GM12878 (cell line): Measurements from ENCODE around the gene BIK. TPM values are rescaled to one million over a fixed set of nuclear protein-coding genes. Genes with fewer than 3 reads are reported as not detected.

Experiments
- ATAC-seq: fragments of 200-7000 bp; cut with Tn5 transposase; 3 replicates; pipeline ENCODE4 v1.9.1; 2020; ENCODE audit warnings: mild to moderate bottlenecking, moderate library complexity
- BruUV-seq: library from RNA; stranded (reverse); fragments of 400-500 nt; replicated peaks from 2 replicates; lab custom pipeline; 2021; lab: Mats Ljungman, UMichigan
- CTCF ChIA-PET: fragments of 300-600 bp; sonication (Branson Sonifier 250); formaldehyde crosslinking; extraction: SDS; loops from one replicate; lab custom pipeline; 2021; ENCODE audit warnings: inconsistent platforms; lab: Yijun Ruan, JAX
- POLR2A ChIA-PET: fragments of 350-600 bp; formaldehyde crosslinking; extraction: SDS; loops from one replicate; lab custom pipeline; 2021; ENCODE audit warnings: inconsistent platforms; lab: Charles Lee
- RAD21 ChIA-PET: fragments of 300-600 bp; sonication (Branson Sonifier 250); formaldehyde crosslinking; loops from one replicate; lab custom pipeline; 2023; ENCODE audit warnings: antibody characterized with exemption; ENCODE audit not compliant: unreplicated experiment; lab: Charles Lee
- SMC1A ChIA-PET: fragments of 300-600 bp; sonication (Branson Sonifier 250); formaldehyde crosslinking; loops from one replicate; lab custom pipeline; 2023; ENCODE audit not compliant: unreplicated experiment, uncharacterized antibody; lab: Charles Lee
- DNase-seq: peaks from one replicate; pipeline ENCODE4 v3.0.0-alpha.2; 2011; ENCODE audit warnings: low read depth, low spot score
- FAIRE-seq: peaks from 3 replicates; lab custom pipeline; 2011; peaks lifted over from hg19 to GRCh38; lab: Jason Lieb, UNC
- H2AFZ ChIP-seq: 2 replicates; pipeline ENCODE4 v1.6.0; 2011; ENCODE audit warnings: low read depth, low read length, control low read depth; ENCODE audit not compliant: control insufficient read depth
- H3K27ac ChIP-seq: 2 replicates; pipeline ENCODE4 v1.5.1; 2011; ENCODE audit warnings: control low read depth; ENCODE audit not compliant: control insufficient read depth, insufficient read depth
- H3K27me3 ChIP-seq, 2 experiments: replicated peaks in 1 of 2; 2 replicates each; pipeline versions ENCODE4 v1.6.0 to v1.6.1; 2011; ENCODE audit warnings: low read length in 1 of 2; ENCODE audit not compliant: control insufficient read depth in 2 of 2, insufficient read depth in 2 of 2
- H3K36me3 ChIP-seq, 2 experiments: 2 replicates each; pipeline ENCODE4 v1.5.1; 2011; ENCODE audit warnings: low read length in 1 of 2; ENCODE audit not compliant: control insufficient read depth in 2 of 2, insufficient read depth in 2 of 2
- H3K4me1 ChIP-seq: 2 replicates; pipeline ENCODE4 v1.6.1; 2011; ENCODE audit warnings: mild to moderate bottlenecking, low read length, moderate library complexity, mixed read lengths; ENCODE audit not compliant: control insufficient read depth, insufficient read depth
- H3K4me2 ChIP-seq: 2 replicates; pipeline ENCODE4 v1.6.0; 2011; ENCODE audit warnings: control low read depth; ENCODE audit not compliant: control insufficient read depth, insufficient read depth
- H3K4me3 ChIP-seq: fragments of 200-600 bp; sonication (generic); 2 replicates; pipeline ENCODE4 v1.5.1; 2016
- H3K79me2 ChIP-seq: 2 replicates; pipeline ENCODE4 v1.6.0; 2011; ENCODE audit warnings: low read length; ENCODE audit not compliant: control insufficient read depth, insufficient read depth
- H3K9ac ChIP-seq: 2 replicates; pipeline ENCODE4 v1.8.0; 2011; ENCODE audit warnings: low read length, control low read depth, mixed read lengths; ENCODE audit not compliant: control insufficient read depth, insufficient read depth
- H3K9me3 ChIP-seq: replicated peaks from 3 replicates; pipeline ENCODE4 v1.5.1; 2011; ENCODE audit warnings: mild to moderate bottlenecking, low read length; ENCODE audit not compliant: control insufficient read depth, insufficient read depth
- H4K20me1 ChIP-seq: 2 replicates; pipeline ENCODE4 v1.6.0; 2011; ENCODE audit not compliant: control insufficient read depth, insufficient read depth
- ATF7 ChIP-seq: fragments of 450-650 bp; IDR thresholded peaks from 2 replicates; pipeline ENCODE4 v1.6.1; 2016; ENCODE audit warnings: low read depth, mild to moderate bottlenecking
- CEBPZ ChIP-seq: fragments of 150-350 bp; IDR thresholded peaks from 2 replicates; pipeline ENCODE4 v1.6.1; 2016; ENCODE audit warnings: low read depth, low read length
- CREB1 ChIP-seq: IDR thresholded peaks from 2 replicates; pipeline ENCODE4 v1.6.1; 2012; ENCODE audit warnings: low read depth, mild to moderate bottlenecking, inconsistent platforms
- CREM ChIP-seq: IDR thresholded peaks from 2 replicates; pipeline ENCODE4 v1.6.1; 2014; ENCODE audit warnings: antibody characterized with exemption, low read depth
- EED ChIP-seq: sonication (generic); IDR thresholded peaks from 2 replicates; pipeline ENCODE4 v1.6.1; 2016; ENCODE audit warnings: antibody characterized with exemption, low read depth
- EGR1 ChIP-seq, 2 experiments: IDR thresholded peaks; 1 replicate in 1 of 2; 2 replicates in 1 of 2; pipeline ENCODE4 v1.6.1; 2011 to 2012; ENCODE audit warnings: low read depth in 2 of 2, low read length in 2 of 2, borderline replicate concordance in 1 of 2, mild to moderate bottlenecking in 1 of 2, moderate library complexity in 1 of 2
- ETV6 ChIP-seq, 2 experiments: fragments of 450-650 bp in 1 of 2; IDR thresholded peaks in 1 of 2; conservative IDR thresholded peaks in 1 of 2; 2 replicates each; pipeline ENCODE4 v1.6.1; 2014; ENCODE audit warnings: antibody characterized with exemption in 1 of 2, borderline replicate concordance in 1 of 2, low read depth in 1 of 2, mild to moderate bottlenecking in 1 of 2, moderate library complexity in 1 of 2
- GABPA ChIP-seq: IDR thresholded peaks from 2 replicates; pipeline ENCODE4 v1.6.1; 2014; ENCODE audit warnings: antibody characterized with exemption, low read depth, mild to moderate bottlenecking, inconsistent platforms
- IKZF2 ChIP-seq, 2 experiments: fragments of 450-650 bp; IDR thresholded peaks; 2 replicates each; pipeline ENCODE4 v1.6.1; 2017; ENCODE audit warnings: mild to moderate bottlenecking in 2 of 2, moderate library complexity in 2 of 2
- KDM1A ChIP-seq: fragments of 200-600 bp; sonication (generic); IDR thresholded peaks from 2 replicates; pipeline ENCODE4 v1.6.1; 2016; ENCODE audit warnings: borderline replicate concordance
- LARP7 ChIP-seq: fragments of 450-650 bp; IDR thresholded peaks from 2 replicates; pipeline ENCODE4 v1.6.1; 2017; ENCODE audit warnings: mild to moderate bottlenecking
- MEF2A ChIP-seq: IDR thresholded peaks from 2 replicates; pipeline ENCODE4 v1.6.1; 2011; ENCODE audit warnings: low read depth, mild to moderate bottlenecking, low read length, moderate library complexity; ENCODE audit not compliant: insufficient read depth
- NFIC ChIP-seq: IDR thresholded peaks from 2 replicates; pipeline ENCODE4 v1.6.1; 2012; ENCODE audit warnings: low read depth, mild to moderate bottlenecking, inconsistent platforms, low read length, moderate library complexity
- RB1 ChIP-seq: fragments of 450-650 bp; formaldehyde crosslinking; IDR thresholded peaks from 2 replicates; pipeline ENCODE4 v1.6.1; 2017; ENCODE audit warnings: mild to moderate bottlenecking, borderline replicate concordance
- RUNX3 ChIP-seq: IDR thresholded peaks from 2 replicates; pipeline ENCODE4 v1.6.1; 2012; ENCODE audit warnings: low read length, inconsistent platforms
- SMARCA5 ChIP-seq: fragments of 450-650 bp; IDR thresholded peaks from 2 replicates; pipeline ENCODE4 v1.6.1; 2017; ENCODE audit warnings: mild to moderate bottlenecking
- SPI1 ChIP-seq: IDR thresholded peaks from 2 replicates; pipeline ENCODE4 v1.6.1; 2011; ENCODE audit warnings: low read depth, mild to moderate bottlenecking, low read length, moderate library complexity, borderline replicate concordance; ENCODE audit not compliant: insufficient read depth
- SRF ChIP-seq, 2 experiments: IDR thresholded peaks; 2 replicates each; pipeline ENCODE4 v1.6.1; 2011; ENCODE audit warnings: low read depth in 2 of 2, low read length in 2 of 2, mild to moderate bottlenecking in 1 of 2, moderate library complexity in 1 of 2
- ZNF207 ChIP-seq: fragments of 450-650 bp; IDR thresholded peaks from 2 replicates; pipeline ENCODE4 v1.6.1; 2014; ENCODE audit warnings: antibody characterized with exemption, mild to moderate bottlenecking, borderline replicate concordance
- WGBS: methylation state at CpG from one replicate; pipeline ENCODE4 v1.1.6; 2016; ENCODE audit warnings: low lambda C conversion rate; ENCODE audit not compliant: insufficient replicate concordance, insufficient coverage; ENCODE audit errors: missing lambda C conversion rate; 5-methylcytosine and 5-hydroxymethylcytosine counted together
- in situ Hi-C: fragments of 300-500 bp; cut with MboI; formaldehyde crosslinking; loops from 9 replicates; pipeline ENCODE4 v1.14.3; 2018; ENCODE audit warnings: mixed read lengths
- intact Hi-C: fragments of 100-400 bp; cut with micrococcal nuclease; formaldehyde crosslinking; loops from one replicate; pipeline ENCODE4 v1.14.2; 2022; ENCODE audit not compliant: unreplicated experiment
- polyA plus RNA-seq, 11 experiments: library from polyadenylated mRNA; depleted of rRNA in 4 of 11; unstranded in 6 of 11; stranded (reverse) in 5 of 11; fragments of >200 nt; fragmentation: Nextera tagmentation in 4 of 11; fragmentation: Illumina TruSeq in 1 of 11; extraction: Ambion mirVana in 4 of 11; extraction: Trizol in 1 of 11; gene quantifications; 1 replicate in 1 of 11; 2 replicates in 10 of 11; pipeline versions ENCODE4 v1.2.1 to v1.2.3, GENCODE V29; 2011 to 2016; ENCODE audit warnings: inconsistent platforms in 2 of 11, missing spikeins in 2 of 11, low read depth in 1 of 11
- total RNA-seq, 4 experiments: library from RNA; depleted of rRNA in 3 of 4; stranded (reverse); fragments of >200 nt in 3 of 4; fragmentation: Illumina TruSeq in 1 of 4; extraction: Trizol in 1 of 4; gene quantifications; 2 replicates each; pipeline versions ENCODE4 v1.2.1 to v1.2.3, GENCODE V29; 2013 to 2021

BIK gene
- total and polyA plus RNA-seq, 10 of the 15 experiments (the other 5 are each of a cell fraction or from before 2014, with no cell fraction given): 0.33 to 9.8 (median 3.9) TPM

DNA sequence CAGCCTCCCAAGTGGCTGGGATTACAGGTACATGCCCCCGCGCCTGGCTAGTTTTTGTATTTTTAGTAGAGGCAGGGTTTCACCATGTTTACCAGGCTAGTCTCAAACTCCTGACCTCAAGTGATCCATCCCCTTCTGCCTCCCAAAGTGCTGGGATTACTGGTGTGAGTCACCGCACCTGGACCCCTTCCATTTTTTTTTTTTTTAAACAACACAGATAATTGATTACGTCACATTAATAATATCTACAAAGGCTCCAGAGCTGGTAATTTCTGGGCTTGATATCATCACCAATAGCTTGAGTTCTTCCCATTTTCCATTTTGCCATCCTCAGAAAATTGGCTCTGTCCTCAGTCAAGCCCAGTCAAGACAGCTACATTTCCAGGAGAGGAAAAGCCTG lies 28.6 kb upstream of the BIK start (continued):
- TF ChIP-seq CEBPZ: no peak
- TF ChIP-seq LARP7: no peak
- TF ChIP-seq, all 136 proteins: peak for 0

DNA sequence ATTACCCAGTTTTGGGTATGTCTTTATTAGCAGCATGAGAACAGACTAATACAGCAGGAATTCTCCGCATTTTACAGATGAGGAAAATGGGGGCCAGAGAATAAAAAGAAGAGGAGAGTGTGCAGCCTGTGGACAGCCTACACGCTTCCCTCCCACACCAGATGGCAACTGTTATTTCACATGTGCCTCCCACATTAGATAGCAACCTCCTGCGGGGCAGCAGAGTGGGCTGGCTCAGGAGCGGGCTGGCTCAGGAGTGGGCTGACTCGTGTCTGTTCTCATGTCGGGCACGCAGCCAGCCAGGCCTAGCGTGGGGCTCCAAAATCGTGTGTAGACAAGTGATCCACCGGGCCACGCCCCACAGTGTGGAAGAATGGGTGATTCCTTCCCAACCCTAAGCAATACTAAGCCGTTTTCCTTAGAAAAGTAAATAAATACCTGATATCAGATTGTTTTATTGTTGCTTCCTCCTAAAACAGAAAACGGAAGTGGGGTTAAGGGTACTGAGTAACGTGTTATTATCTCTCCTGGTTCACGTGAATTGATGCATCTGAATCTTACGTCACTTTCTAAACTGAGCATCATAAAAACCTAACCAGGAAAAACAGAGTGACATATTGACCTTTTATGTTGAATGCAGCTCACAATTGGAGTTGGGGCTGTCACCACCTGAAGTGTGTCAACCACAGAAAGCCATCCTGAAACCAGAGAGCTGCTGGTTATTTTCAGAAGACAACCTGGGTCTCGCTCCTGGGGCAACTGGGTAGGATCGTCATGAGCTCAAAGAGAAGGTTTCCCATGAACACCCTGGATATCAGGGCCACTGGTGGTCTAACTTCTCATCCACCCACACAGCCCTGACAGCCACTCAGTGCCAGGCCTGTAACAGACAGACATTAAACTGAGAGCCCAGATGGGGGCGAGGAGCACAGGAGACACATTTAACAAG lies 24.6 kb upstream of the BIK start:
- ChIA-PET CTCF (interaction anchor here (0.9 to 1.3 kb wide), 4 partner anchors 58 to 305 kb away, joined by 3 read pairs; no protein-coding TSS in a partner anchor), POLR2A (interaction anchor here (0.6 kb wide), 1 partner anchor 13 kb away, joined by 3 read pairs; no protein-coding TSS in a partner anchor), RAD21 (interaction anchor here (0.9 to 1.0 kb wide), 2 partner anchors 61 to 102 kb away, joined by 3 to 5 read pairs; no protein-coding TSS in a partner anchor), SMC1A (no interaction called here)
- ATAC-seq: peak; percentile 17
- in situ Hi-C loops: no loop called here
- Histone ChIP-seq H3K36me3 (no peaks in the 10 kb centered on the region), H3K9me3 (no peaks in the 10 kb centered on the region), H3K27me3 (no peaks in the 10 kb centered on the region), H3K4me3 (no peak overlapping the region), H3K79me2 (no peaks in the 10 kb centered on the region; the same call in 1 of the 2 replicates), H3K9ac (no peak overlapping the region), H3K27ac (peak overlapping the region; percentile 22; the same call in 1 of the 2 replicates), H2AFZ (peak overlapping the region; percentile 62), H3K4me1 (peaks cover 15% of the 10 kb centered on the region), H3K4me2 (peak overlapping the region; percentile 50), H4K20me1 (no peaks in the 10 kb centered on the region)
- no TSS peak for BruUV-seq
- WGBS: 70% methylated on average over 19 of the region's 19 CpGs
- FAIRE-seq: peak; percentile 57
- intact Hi-C loops: loop anchor here (5.0 kb wide), 1 partner anchor 474 kb away; the partner anchor contains the start of gene POLDIP3
- peak; percentile 40 for DNase-seq
- TF ChIP-seq NFIC: peak; percentile 49; the same call in 1 of the 2 replicates
- TF ChIP-seq KDM1A: no peak
- peak; percentile 37; the same call in 1 of the 2 replicates for TF ChIP-seq SPI1
- peak; percentile 86; the same call in 1 of the 2 replicates for TF ChIP-seq CREB1
- peak; percentile 88 for TF ChIP-seq RUNX3
- TF ChIP-seq MEF2A: peak; percentile 71; the same call in 1 of the 2 replicates
- peak; percentile 80 for TF ChIP-seq EED
- TF ChIP-seq ATF7: peak; percentile 82
- TF ChIP-seq RB1: no peak
- no peak for TF ChIP-seq SMARCA5
- TF ChIP-seq ETV6 (conservative IDR thresholded peaks at IDR 0.05 in 1 of 2, IDR thresholded peaks at IDR 0.05 in 1 of 2; ENCODE audit: borderline replicate concordance in 1 of 2, low read depth in 1 of 2): peak in 1 of 2 experiments; percentile 68; a peak in 1 of 4 replicates
- TF ChIP-seq GABPA: 0 out of 2 replicates have a peak, but pooled peaks have one; percentile 41
- TF ChIP-seq ZNF207: no peak
- TF ChIP-seq SRF (IDR thresholded peaks at IDR 0.05; ENCODE audit: low read depth in 2 of 2, low read length in 2 of 2): no peak
- peak in 1 of 2 experiments; percentile 59; a peak in 1 of 3 replicates for TF ChIP-seq EGR1 (IDR thresholded peaks at IDR 0.05; ENCODE audit: borderline replicate concordance in 1 of 2, low read depth in 2 of 2, low read length in 2 of 2)
- peak; percentile 70; the same call in 1 of the 2 replicates for TF ChIP-seq CREM
- peak; percentile 63 to 65; a peak in 2 of 4 replicates for TF ChIP-seq IKZF2 (IDR thresholded peaks at IDR 0.05)
